Activated naive CD8-positive, alpha-beta T cell treated with anti-CD3 and anti-CD28 coated beads, Interleukin-2, amount 50 U/mL, for 24 hours (primary cell): ENCODE data around the gene KLK13.

Source experiments
- ATAC-seq: fragments of 150-1000 bp; cut with Tn5 transposase; one replicate; pipeline ENCODE4 v1.10.0; 2021
- DNase-seq: peaks from one replicate; pipeline ENCODE4 v3.0.0; 2021
- H3K27ac Mint-ChIP-seq: one replicate; pipeline ENCODE4 v1.8.0; 2021; ENCODE audit warnings: mild to moderate bottlenecking, mixed read lengths
- H3K27me3 Mint-ChIP-seq: one replicate; pipeline ENCODE4 v1.8.0; 2021; ENCODE audit warnings: mixed read lengths
- H3K36me3 Mint-ChIP-seq: one replicate; pipeline ENCODE4 v1.8.0; 2021; ENCODE audit warnings: low read depth, mixed read lengths
- H3K4me1 Mint-ChIP-seq: one replicate; pipeline ENCODE4 v1.8.0; 2021; ENCODE audit warnings: mixed read lengths
- H3K4me3 Mint-ChIP-seq: one replicate; pipeline ENCODE4 v1.8.0; 2021; ENCODE audit warnings: mild to moderate bottlenecking, moderate library complexity, mixed read lengths
- H3K9me3 Mint-ChIP-seq: one replicate; pipeline ENCODE4 v1.8.0; 2021; ENCODE audit warnings: mixed read lengths

The KLK13 gene

GRCh38 chr19:51009061-51009891 is 55.6 kb downstream of the KLK13 start:
- no peak for ATAC-seq
- no peak overlapping the region for H3K4me3 Mint-ChIP-seq
- no peak overlapping the region for H3K27ac Mint-ChIP-seq
- H3K4me1 Mint-ChIP-seq = no peaks in the 10 kb centered on the region
- no peak for DNase-seq
- H3K9me3 Mint-ChIP-seq = no peaks in the 10 kb centered on the region
- H3K36me3 Mint-ChIP-seq = no peaks in the 10 kb centered on the region
- peaks cover 29% of the 10 kb centered on the region for H3K27me3 Mint-ChIP-seq

GRCh38 chr19:51007488-51007887 is 57.4 kb downstream of the KLK13 start:
- no peak overlapping the region for H3K27ac Mint-ChIP-seq
- no peaks in the 10 kb centered on the region for H3K9me3 Mint-ChIP-seq
- no peak overlapping the region for H3K4me3 Mint-ChIP-seq
- peaks cover 27% of the 10 kb centered on the region for H3K27me3 Mint-ChIP-seq
- no peak for ATAC-seq
- no peaks in the 10 kb centered on the region for H3K4me1 Mint-ChIP-seq
- DNase-seq = no peak
- no peaks in the 10 kb centered on the region for H3K36me3 Mint-ChIP-seq

- ATAC-seq = no peak
- H3K27ac Mint-ChIP-seq = no peak overlapping the region
- no peaks in the 10 kb centered on the region for H3K4me1 Mint-ChIP-seq
- no peaks in the 10 kb centered on the region for H3K9me3 Mint-ChIP-seq
- DNase-seq = no peak
- no peak overlapping the region for H3K4me3 Mint-ChIP-seq
- peaks cover 36% of the 10 kb centered on the region for H3K27me3 Mint-ChIP-seq
- no peaks in the 10 kb centered on the region for H3K36me3 Mint-ChIP-seq
Measured at GRCh38 chr19:51006406-51006805, 58.5 kb downstream of the KLK13 start.
